ENCODE data around the gene OXCT1. TPM values are rescaled to one million over a fixed set of nuclear protein-coding genes. Genes with fewer than 3 reads are reported as not detected.

OXCT1 gene
- total RNA-seq, 1 donor from 2014 or later = 16.2 TPM

DNA sequence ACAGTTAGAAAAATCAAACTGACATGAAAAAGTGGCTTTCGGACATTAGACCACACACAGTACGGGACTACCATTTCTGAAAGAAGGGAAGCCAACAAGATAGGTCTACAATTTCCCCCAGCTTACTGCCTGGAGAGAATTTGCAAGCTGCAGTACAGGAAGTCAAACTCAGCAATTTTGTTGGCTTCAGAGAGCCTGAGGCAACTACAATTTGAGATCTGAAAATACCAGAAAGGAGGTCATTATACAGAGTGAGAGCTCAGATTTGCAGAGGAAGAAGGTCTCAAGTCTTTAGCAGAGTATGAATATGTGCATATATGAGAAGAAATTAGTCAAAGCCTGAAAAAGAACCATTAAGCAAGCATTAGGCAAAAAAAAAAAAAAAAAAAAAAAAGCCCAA is 83.0 kb downstream of the OXCT1 start:
- intact Hi-C loops (cut with DNase I) = no loop called here
- TF ChIP-seq, protein P1, sequence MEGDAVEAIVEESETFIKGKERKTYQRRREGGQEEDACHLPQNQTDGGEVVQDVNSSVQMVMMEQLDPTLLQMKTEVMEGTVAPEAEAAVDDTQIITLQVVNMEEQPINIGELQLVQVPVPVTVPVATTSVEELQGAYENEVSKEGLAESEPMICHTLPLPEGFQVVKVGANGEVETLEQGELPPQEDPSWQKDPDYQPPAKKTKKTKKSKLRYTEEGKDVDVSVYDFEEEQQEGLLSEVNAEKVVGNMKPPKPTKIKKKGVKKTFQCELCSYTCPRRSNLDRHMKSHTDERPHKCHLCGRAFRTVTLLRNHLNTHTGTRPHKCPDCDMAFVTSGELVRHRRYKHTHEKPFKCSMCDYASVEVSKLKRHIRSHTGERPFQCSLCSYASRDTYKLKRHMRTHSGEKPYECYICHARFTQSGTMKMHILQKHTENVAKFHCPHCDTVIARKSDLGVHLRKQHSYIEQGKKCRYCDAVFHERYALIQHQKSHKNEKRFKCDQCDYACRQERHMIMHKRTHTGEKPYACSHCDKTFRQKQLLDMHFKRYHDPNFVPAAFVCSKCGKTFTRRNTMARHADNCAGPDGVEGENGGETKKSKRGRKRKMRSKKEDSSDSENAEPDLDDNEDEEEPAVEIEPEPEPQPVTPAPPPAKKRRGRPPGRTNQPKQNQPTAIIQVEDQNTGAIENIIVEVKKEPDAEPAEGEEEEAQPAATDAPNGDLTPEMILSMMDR (IDR thresholded peaks at IDR 0.05) = no peak
- H3K9me3 ChIP-seq = no peaks in the 10 kb centered on the region
- no peak for ATAC-seq
- H3K27me3 ChIP-seq = no peaks in the 10 kb centered on the region
- no peaks in the 10 kb centered on the region for H3K36me3 ChIP-seq
- no peak for DNase-seq
- no peak overlapping the region for H3K27ac ChIP-seq
- H3K4me1 ChIP-seq = no peaks in the 10 kb centered on the region
- no peak overlapping the region for H3K4me3 ChIP-seq

DNA sequence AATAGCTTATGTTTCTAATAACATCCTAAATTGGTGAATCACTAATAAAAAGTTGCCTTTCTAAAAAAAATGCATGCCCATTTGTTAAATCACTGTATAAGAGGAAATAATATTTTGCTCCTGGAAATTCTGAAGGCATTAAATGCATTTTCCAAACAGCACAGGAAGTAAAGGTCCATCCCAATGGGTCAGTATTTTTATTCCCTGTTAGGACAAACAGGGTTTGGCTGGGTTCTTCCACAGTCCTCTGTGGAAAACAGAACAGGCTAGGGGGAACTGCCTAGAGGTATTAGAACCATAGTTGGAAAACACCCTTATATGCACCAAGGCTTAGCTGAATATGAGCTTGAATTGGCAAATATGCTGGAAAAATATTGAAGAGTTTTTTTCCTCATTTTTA is 85.2 kb downstream of the OXCT1 start:
- intact Hi-C loops (cut with DNase I) = no loop called here
- no peak overlapping the region for H3K27ac ChIP-seq
- no peaks in the 10 kb centered on the region for H3K27me3 ChIP-seq
- H3K36me3 ChIP-seq = no peaks in the 10 kb centered on the region
- H3K4me3 ChIP-seq = no peak overlapping the region
- no peak for ATAC-seq
- no peak for DNase-seq
- H3K4me1 ChIP-seq = no peaks in the 10 kb centered on the region
- H3K9me3 ChIP-seq = no peaks in the 10 kb centered on the region
- TF ChIP-seq, protein P1 (IDR thresholded peaks at IDR 0.05) = no peak

- H3K4me1 ChIP-seq = no peaks in the 10 kb centered on the region
- DNase-seq (no peak), ATAC-seq (no peak)
- TF ChIP-seq, protein P1 (IDR thresholded peaks at IDR 0.05) = no peak
- no peak overlapping the region for H3K4me3 ChIP-seq
- H3K27me3 ChIP-seq = no peaks in the 10 kb centered on the region
- H3K36me3 ChIP-seq = no peaks in the 10 kb centered on the region
- intact Hi-C loops (cut with DNase I) = no loop called here
- no peaks in the 10 kb centered on the region for H3K9me3 ChIP-seq
- no peak overlapping the region for H3K27ac ChIP-seq
These were observed 91.8 kb downstream of the OXCT1 start for GRCh38 chr5:41778410-41778809.

DNA sequence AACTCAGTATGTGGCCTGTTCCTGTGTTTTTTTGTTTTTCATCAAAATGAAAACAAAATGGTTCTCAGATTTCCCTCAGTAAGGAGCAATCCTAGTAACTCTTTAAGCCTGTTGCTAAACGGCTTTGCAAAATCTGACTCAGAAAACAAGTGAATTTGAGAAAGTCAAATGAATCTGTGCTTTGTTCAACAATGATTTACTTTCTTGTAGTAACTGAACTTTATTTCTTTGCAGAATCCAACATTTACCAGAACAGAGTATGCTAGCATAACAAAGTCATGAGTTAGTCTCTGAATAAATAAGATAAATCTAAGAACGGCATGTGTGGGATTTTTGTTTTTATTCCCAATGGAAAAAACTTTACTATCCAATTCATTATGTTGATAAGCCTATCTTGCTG is 93.8 kb downstream of the OXCT1 start:
- ATAC-seq (no peak), DNase-seq (no peak)
- intact Hi-C loops (cut with DNase I) = no loop called here
- no peaks in the 10 kb centered on the region for H3K9me3 ChIP-seq
- TF ChIP-seq, protein P1 (IDR thresholded peaks at IDR 0.05) = no peak
- H3K4me3 ChIP-seq = no peak overlapping the region
- no peaks in the 10 kb centered on the region for H3K36me3 ChIP-seq
- no peaks in the 10 kb centered on the region for H3K4me1 ChIP-seq
- no peak overlapping the region for H3K27ac ChIP-seq
- no peaks in the 10 kb centered on the region for H3K27me3 ChIP-seq

- Histone ChIP-seq H3K27me3 (no peaks in the 10 kb centered on the region), H3K27ac (no peak overlapping the region), H3K4me1 (no peaks in the 10 kb centered on the region), H3K9me3 (no peaks in the 10 kb centered on the region), H3K36me3 (no peaks in the 10 kb centered on the region), H3K4me3 (no peak overlapping the region)
- intact Hi-C loops (cut with DNase I) = no loop called here
- no peak for DNase-seq
- ATAC-seq = no peak
- TF ChIP-seq, protein P1 (IDR thresholded peaks at IDR 0.05) = no peak
These were observed 96.4 kb downstream of the OXCT1 start for GRCh38 chr5:41773799-41774198.

DNA sequence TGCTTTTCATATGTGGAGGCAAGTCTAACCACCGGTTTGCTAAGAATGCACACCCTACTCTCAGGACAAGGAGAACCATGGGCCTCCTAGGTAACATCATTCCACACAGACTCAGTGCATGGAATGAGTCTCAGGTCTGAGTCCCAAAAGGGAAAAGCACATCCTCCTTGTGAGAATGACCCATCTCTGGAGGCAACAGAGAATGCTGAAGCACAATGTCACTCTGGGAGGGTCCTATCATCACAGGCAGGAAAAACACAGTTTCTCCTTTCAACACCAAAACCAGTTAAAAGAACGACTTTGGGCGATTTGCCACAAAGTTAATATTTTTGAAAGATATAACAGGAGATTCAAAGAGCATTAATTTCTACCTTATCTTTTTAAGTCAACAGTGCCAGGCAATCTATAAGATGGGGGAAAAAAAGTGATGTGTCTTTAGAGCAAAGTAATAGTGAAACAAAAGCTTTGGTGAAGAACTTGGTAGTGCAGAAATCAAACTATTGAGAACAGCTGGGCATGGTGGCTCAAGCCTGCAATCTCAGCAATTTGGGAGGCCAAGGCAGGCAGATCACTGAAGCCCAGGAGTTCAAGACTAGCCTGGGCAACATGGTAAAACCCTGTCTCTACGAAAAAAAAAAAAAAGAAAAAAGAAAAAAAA is 97.3 kb downstream of the OXCT1 start:
- H3K4me1 ChIP-seq = no peaks in the 10 kb centered on the region
- TF ChIP-seq, protein P1 (IDR thresholded peaks at IDR 0.05) = no peak
- ATAC-seq (no peak), DNase-seq (no peak)
- no peak overlapping the region for H3K4me3 ChIP-seq
- H3K36me3 ChIP-seq = no peaks in the 10 kb centered on the region
- no peak overlapping the region for H3K27ac ChIP-seq
- no peaks in the 10 kb centered on the region for H3K9me3 ChIP-seq
- no peaks in the 10 kb centered on the region for H3K27me3 ChIP-seq
- intact Hi-C loops (cut with DNase I) = no loop called here

Measured in upper lobe of right lung (tissue), 1 donor.